DND-41 (cell line): ENCODE results near the gene EFL1.

ENCODE experiments used
- ATAC-seq: fragments of 200-7000 bp; cut with Tn5 transposase; 3 replicates; pipeline ENCODE4 v1.9.1; 2021; ENCODE audit warnings: low read depth; ENCODE audit not compliant: insufficient read depth
- DNase-seq: peaks from one replicate; pipeline ENCODE4 v3.0.0-alpha.2; 2020
- H2AFZ ChIP-seq: 2 replicates; pipeline ENCODE4 v1.6.0; 2012; ENCODE audit warnings: low read depth, low read length
- H3K27ac ChIP-seq: 2 replicates; pipeline ENCODE4 v1.5.1; 2012; ENCODE audit warnings: low read length, inconsistent platforms
- H3K27me3 ChIP-seq: fragments of 200-600 bp; sonication (generic); 2 replicates; pipeline ENCODE4 v1.6.0; 2012; ENCODE audit warnings: low read length, mild to moderate bottlenecking, inconsistent platforms; ENCODE audit not compliant: insufficient read depth, poor library complexity
- H3K36me3 ChIP-seq: 2 replicates; pipeline ENCODE4 v1.5.1; 2012; ENCODE audit warnings: low read length, inconsistent platforms; ENCODE audit not compliant: insufficient read depth
- H3K4me1 ChIP-seq: 2 replicates; pipeline ENCODE4 v1.5.1; 2012; ENCODE audit warnings: mild to moderate bottlenecking, low read length; ENCODE audit not compliant: insufficient read depth
- H3K4me2 ChIP-seq: 2 replicates; pipeline ENCODE4 v1.6.0; 2012; ENCODE audit warnings: mild to moderate bottlenecking, moderate library complexity, low read length, inconsistent platforms; ENCODE audit not compliant: insufficient read depth
- H3K4me3 ChIP-seq, 2 experiments: fragments of 200-600 bp in 1 of 2; shearing (Covaris generic) in 1 of 2; 2 replicates each; pipeline ENCODE4 v1.5.1; 2012 to 2016; ENCODE audit warnings: inconsistent platforms in 2 of 2, low read length in 2 of 2, mild to moderate bottlenecking in 2 of 2, low read depth in 1 of 2, moderate library complexity in 1 of 2
- H3K79me2 ChIP-seq: 2 replicates; pipeline ENCODE4 v1.6.0; 2012; ENCODE audit warnings: low read length, inconsistent platforms; ENCODE audit not compliant: insufficient read depth
- H3K9ac ChIP-seq: 2 replicates; pipeline ENCODE4 v1.6.0; 2012; ENCODE audit warnings: low read depth, mild to moderate bottlenecking, inconsistent platforms, low read length, moderate library complexity
- H3K9me3 ChIP-seq: 2 replicates; pipeline ENCODE4 v1.5.1; 2012; ENCODE audit warnings: low read length, moderate library complexity, mild to moderate bottlenecking, inconsistent platforms; ENCODE audit not compliant: insufficient read depth, severe bottlenecking
- H4K20me1 ChIP-seq: 2 replicates; pipeline ENCODE4 v1.6.0; 2012; ENCODE audit warnings: low read length; ENCODE audit not compliant: insufficient read depth
- EZH2 ChIP-seq: IDR thresholded peaks from 3 replicates; pipeline ENCODE4 v1.6.1; 2012; ENCODE audit warnings: borderline replicate concordance, low read depth, mild to moderate bottlenecking, moderate library complexity, low read length, inconsistent platforms; ENCODE audit not compliant: severe bottlenecking
- TF ChIP-seq, protein P1 (sequence below): IDR thresholded peaks from 2 replicates; pipeline ENCODE4 v1.5.1; 2012; ENCODE audit warnings: borderline replicate concordance, low read length, moderate library complexity, mild to moderate bottlenecking; ENCODE audit not compliant: poor library complexity, severe bottlenecking; ENCODE audit errors: extremely low read depth

EFL1 gene

DNA sequence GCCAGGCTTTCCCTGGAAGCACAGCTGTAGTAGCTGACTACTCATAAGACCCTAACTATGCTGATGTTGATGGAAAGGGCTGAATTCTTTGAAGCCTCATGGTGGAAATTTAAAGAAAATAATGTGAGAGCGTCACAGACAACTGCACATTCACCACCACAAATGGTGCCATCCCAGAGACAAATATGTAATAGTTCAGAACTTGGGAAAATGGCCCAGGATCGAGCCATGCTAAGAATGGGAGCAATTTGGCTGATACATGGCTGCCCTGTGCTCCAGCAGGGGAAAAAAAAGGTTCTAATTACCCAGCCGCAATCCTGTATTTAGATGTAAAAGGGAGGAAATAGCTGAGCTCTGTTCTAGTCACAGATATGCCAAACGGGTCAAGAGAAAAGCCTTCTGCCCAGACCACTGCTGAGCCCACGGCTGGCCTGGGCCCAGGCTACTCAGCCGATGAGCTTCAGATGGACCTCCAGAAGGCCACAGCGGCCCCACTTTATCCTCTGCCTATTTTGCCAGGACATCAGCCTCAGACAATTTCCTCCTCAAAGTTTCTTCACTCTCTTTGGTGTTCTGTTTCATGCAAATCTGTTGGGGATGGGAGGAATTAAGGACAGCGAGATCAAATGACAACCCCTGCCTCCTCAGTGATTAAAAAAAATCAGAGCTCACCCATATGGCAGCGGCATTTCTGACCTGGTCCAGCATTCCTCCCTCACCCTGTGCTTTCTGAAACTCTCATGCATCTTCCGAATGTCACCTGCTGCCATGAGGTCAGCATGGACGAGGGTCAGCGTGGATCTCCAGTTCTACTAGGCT, 162.2 kb downstream of the EFL1 start:
- Histone ChIP-seq H3K27me3 (no peaks in the 10 kb centered on the region), H3K4me1 (no peaks in the 10 kb centered on the region), H3K36me3 (no peaks in the 10 kb centered on the region), H4K20me1 (no peaks in the 10 kb centered on the region), H3K4me2 (no peak overlapping the region), H2AFZ (no peak overlapping the region), H3K9ac (no peak overlapping the region), H3K79me2 (no peaks in the 10 kb centered on the region), H3K9me3 (no peaks in the 10 kb centered on the region), H3K27ac (no peak overlapping the region), H3K4me3 (no peak overlapping the region)
- ATAC-seq (no peak), DNase-seq (no peak)
- TF ChIP-seq, protein P1, sequence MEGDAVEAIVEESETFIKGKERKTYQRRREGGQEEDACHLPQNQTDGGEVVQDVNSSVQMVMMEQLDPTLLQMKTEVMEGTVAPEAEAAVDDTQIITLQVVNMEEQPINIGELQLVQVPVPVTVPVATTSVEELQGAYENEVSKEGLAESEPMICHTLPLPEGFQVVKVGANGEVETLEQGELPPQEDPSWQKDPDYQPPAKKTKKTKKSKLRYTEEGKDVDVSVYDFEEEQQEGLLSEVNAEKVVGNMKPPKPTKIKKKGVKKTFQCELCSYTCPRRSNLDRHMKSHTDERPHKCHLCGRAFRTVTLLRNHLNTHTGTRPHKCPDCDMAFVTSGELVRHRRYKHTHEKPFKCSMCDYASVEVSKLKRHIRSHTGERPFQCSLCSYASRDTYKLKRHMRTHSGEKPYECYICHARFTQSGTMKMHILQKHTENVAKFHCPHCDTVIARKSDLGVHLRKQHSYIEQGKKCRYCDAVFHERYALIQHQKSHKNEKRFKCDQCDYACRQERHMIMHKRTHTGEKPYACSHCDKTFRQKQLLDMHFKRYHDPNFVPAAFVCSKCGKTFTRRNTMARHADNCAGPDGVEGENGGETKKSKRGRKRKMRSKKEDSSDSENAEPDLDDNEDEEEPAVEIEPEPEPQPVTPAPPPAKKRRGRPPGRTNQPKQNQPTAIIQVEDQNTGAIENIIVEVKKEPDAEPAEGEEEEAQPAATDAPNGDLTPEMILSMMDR, result no peak
- TF ChIP-seq EZH2, result no peak

DNA sequence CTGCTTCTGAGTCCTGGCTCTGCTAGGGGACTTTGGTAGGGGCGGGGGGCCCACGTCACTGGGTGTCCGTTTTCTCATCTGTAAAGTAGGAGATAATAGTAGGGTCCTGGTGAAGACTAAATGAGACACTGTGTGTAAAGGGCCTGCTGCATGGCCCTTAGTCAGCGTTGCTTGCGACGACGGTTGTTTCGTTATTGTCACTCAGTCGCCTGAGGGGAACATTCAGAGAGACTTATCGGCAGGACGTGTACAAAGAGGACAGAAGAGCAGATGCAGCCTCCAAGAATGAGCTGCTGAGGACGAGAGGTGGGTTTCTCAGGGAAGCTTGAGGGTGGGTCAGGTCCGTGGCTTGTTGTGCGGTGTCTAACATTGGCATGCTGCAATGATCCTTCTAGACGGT, 163.9 kb downstream of the EFL1 start:
- Histone ChIP-seq H3K27ac (no peak overlapping the region), H2AFZ (no peak overlapping the region), H3K27me3 (no peaks in the 10 kb centered on the region), H4K20me1 (no peaks in the 10 kb centered on the region), H3K4me1 (no peaks in the 10 kb centered on the region), H3K79me2 (no peaks in the 10 kb centered on the region), H3K36me3 (no peaks in the 10 kb centered on the region), H3K4me3 (no peak overlapping the region), H3K9me3 (no peaks in the 10 kb centered on the region), H3K4me2 (no peak overlapping the region), H3K9ac (no peak overlapping the region)
- DNase-seq, result no peak
- TF ChIP-seq, protein P1, result no peak
- TF ChIP-seq EZH2, result no peak
- no peak for ATAC-seq

DNA sequence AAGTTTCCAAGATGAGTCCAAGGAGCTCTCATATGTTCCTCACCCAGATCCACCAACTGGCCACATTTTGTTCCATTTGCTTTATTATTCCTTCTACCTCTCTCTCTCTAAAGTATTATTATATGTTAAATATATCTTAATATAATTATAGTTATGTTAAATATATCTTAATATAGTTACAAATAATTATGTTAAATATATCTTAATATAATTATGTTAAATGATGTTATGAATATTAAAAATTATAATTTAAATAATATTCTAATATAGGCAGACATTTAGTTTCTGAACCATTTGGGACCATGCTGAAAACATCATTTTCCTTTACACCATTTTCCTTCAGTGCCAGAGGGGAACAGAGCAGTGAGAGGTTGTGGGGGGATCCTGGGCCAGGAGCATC, 166.7 kb downstream of the EFL1 start:
- ATAC-seq (no peak), DNase-seq (no peak)
- Histone ChIP-seq H3K9me3 (no peaks in the 10 kb centered on the region), H3K4me2 (no peak overlapping the region), H3K27me3 (no peaks in the 10 kb centered on the region), H3K79me2 (no peaks in the 10 kb centered on the region), H3K36me3 (no peaks in the 10 kb centered on the region), H3K9ac (no peak overlapping the region), H3K4me1 (no peaks in the 10 kb centered on the region), H3K4me3 (no peak overlapping the region), H3K27ac (no peak overlapping the region), H4K20me1 (no peaks in the 10 kb centered on the region), H2AFZ (no peak overlapping the region)
- TF ChIP-seq, protein P1, result no peak
- TF ChIP-seq EZH2, result no peak

DNA sequence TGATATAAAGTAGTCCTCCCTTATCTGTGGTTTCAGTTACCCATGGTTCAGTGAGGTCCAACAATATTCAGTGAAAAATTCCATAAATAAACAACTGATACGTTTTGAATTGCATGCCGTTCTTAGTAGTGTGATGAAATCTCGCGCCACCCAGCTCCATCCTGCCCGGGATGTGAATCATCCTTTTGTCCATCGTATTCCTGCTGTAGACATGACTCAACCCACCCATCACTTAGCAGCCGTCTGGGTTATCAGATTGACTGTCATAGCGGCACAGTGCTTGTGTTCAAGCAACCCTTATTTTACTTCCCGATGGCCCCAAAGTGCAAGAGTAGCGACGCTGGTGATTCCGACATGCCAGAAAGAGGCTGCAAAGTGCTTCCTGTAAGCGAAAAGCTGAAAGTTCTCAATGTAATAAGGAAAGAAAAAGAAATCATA, 168.7 kb downstream of the EFL1 start:
- ATAC-seq (no peak), DNase-seq (no peak)
- no peak overlapping the region for H3K9ac ChIP-seq
- no peak overlapping the region for H2AFZ ChIP-seq
- peaks cover 3% of the 10 kb centered on the region for H3K27me3 ChIP-seq
- no peak overlapping the region for H3K4me3 ChIP-seq
- H3K4me2 ChIP-seq, result no peak overlapping the region
- TF ChIP-seq, protein P1, result no peak
- no peak for TF ChIP-seq EZH2
- H3K9me3 ChIP-seq, result no peaks in the 10 kb centered on the region
- no peaks in the 10 kb centered on the region for H3K79me2 ChIP-seq
- no peaks in the 10 kb centered on the region for H3K4me1 ChIP-seq
- no peaks in the 10 kb centered on the region for H3K36me3 ChIP-seq
- no peaks in the 10 kb centered on the region for H4K20me1 ChIP-seq
- H3K27ac ChIP-seq, result no peak overlapping the region
